GM18951 (cell line): Measurements from ENCODE around the gene METTL24.
"Not testable (repeated sequence)": the region's sequence is repeated elsewhere in the genome, so short reads cannot be mapped to it uniquely, and the experiment has no call there.

Source experiments
- POLR2A ChIP-seq: IDR thresholded peaks from 4 replicates; pipeline ENCODE4 v1.6.1; 2011; ENCODE audit warnings: mild to moderate bottlenecking; ENCODE audit not compliant: insufficient read length, insufficient read depth; ENCODE audit errors: extremely low read depth
- in situ Hi-C: fragments of 300-500 bp; cut with MboI; formaldehyde crosslinking; loops from one replicate; pipeline ENCODE4 v1.12.0; 2022; ENCODE audit warnings: low sequenced_read_pairs, mixed read lengths, inconsistent platforms; ENCODE audit not compliant: unreplicated experiment

The METTL24 gene

GRCh38 chr6:110325197-110325596, 33.0 kb downstream of the METTL24 start:
- TF ChIP-seq POLR2A: no peak
- in situ Hi-C loops: no loop called here

DNA sequence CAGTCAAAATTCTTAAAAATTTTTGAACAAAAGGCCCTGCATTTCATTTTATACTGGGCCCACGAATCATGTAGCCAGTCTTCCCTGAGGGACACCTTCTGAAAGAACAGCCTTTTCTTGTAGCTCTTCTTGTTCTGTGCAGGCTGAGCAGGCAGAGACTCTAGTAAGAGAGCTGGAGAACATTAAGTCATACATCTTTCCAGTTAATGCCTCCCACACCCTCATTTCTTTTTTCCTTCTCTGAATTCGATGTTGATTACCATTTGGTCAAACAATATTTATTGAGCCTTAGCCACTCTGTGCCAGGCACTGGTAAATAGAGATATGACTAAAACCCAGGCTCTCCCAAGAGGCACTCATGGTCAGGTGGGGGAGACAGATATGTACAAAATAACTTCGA, 33.6 kb downstream of the METTL24 start:
- no peak for TF ChIP-seq POLR2A
- in situ Hi-C loops: no loop called here

DNA sequence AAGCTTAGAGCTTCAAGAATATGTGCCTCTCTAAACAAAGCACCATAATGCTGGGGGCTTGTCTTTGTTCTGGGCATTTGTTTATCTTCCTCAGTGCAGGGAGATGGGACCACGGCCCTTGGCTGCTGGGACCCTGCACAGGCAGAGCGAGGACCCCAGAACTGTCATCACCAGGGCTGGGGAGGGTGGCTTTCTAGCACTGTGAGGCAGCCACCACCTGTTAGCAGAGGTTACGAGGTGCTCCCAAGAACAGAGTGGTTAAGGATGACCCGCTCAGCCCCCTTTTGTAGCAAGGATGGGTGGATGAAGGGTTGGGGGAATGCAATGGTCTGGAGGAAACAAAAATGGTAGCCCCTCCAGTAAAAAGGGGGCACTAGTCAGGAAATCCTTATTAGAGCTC, 34.9 kb downstream of the METTL24 start:
- TF ChIP-seq POLR2A: no peak
- in situ Hi-C loops: no loop called here

DNA sequence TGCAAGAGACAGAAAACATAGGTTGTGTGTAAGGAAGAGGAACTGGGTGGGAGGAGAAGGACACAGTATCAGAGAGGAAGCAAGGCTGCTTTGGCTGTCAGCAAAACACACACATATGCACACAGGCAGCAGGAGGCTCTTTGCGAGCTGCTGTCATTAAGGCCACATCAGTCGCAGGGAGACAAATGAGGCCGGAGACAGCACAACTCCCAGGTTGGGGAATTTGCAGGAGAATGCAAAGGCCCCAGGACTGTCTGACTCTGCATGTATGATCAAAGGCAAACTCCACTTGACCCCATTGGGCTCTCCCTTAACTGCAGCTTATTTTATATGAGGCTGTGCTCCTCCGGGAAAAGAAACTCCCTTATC, 35.3 kb downstream of the METTL24 start:
- TF ChIP-seq POLR2A: no peak
- in situ Hi-C loops: no loop called here

GRCh38 chr6:110322151-110322873, 35.8 kb downstream of the METTL24 start:
- in situ Hi-C loops: no loop called here
- TF ChIP-seq POLR2A: no peak

DNA sequence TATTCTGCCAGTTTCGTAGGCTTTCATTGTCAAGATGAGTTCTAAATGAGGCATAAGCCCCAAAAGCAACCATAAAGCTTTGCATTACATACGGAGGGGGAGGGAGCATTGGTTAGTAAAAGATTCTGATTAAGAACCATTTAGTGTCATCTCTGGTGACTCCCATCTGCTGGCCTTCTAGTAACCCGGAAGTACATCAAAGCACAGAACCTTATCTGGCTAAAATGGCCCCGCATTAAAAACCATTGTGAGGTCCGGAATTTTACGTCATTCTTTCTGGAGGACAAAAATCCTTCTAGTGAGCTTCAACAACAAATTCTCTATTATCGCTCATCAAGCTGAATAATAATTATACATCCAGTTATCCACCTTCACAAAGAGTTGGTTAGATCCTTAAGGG, 37.8 kb downstream of the METTL24 start:
- TF ChIP-seq POLR2A: no peak
- in situ Hi-C loops: no loop called here

- in situ Hi-C loops: no loop called here
- no peak for TF ChIP-seq POLR2A
Measured at GRCh38 chr6:110319843-110320242, 38.3 kb downstream of the METTL24 start.

DNA sequence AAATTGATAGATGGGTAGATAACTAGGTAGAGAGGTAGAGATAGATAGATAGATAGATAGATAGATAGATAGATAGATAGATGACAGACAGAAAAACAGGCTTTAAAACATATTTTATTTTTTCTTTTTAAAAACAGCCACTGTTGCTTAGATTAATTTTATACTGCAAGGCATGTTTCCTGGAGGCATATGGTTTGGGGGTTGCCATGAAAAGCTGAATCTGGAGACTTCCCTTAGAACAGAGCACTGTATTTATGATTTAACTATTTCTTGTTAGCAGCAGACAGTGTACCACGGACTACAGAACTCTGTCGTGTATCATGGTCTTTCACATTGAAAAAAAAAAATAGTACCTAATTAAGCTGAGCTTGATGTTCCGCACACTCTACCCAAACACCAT, 38.8 kb downstream of the METTL24 start:
- no peak for TF ChIP-seq POLR2A
- in situ Hi-C loops: no loop called here

- no peak for TF ChIP-seq POLR2A
- in situ Hi-C loops: no loop called here
Measured at GRCh38 chr6:110318971-110319370, 39.2 kb downstream of the METTL24 start.

- no peak for TF ChIP-seq POLR2A
- in situ Hi-C loops: no loop called here
Measured at GRCh38 chr6:110317646-110318045, 40.5 kb downstream of the METTL24 start.

- in situ Hi-C loops: no loop called here
- TF ChIP-seq POLR2A: no peak
Measured at GRCh38 chr6:110317189-110317588, 41.0 kb downstream of the METTL24 start.

GRCh38 chr6:110315869-110316398, 42.2 kb downstream of the METTL24 start:
- in situ Hi-C loops: no loop called here
- no peak for TF ChIP-seq POLR2A

DNA sequence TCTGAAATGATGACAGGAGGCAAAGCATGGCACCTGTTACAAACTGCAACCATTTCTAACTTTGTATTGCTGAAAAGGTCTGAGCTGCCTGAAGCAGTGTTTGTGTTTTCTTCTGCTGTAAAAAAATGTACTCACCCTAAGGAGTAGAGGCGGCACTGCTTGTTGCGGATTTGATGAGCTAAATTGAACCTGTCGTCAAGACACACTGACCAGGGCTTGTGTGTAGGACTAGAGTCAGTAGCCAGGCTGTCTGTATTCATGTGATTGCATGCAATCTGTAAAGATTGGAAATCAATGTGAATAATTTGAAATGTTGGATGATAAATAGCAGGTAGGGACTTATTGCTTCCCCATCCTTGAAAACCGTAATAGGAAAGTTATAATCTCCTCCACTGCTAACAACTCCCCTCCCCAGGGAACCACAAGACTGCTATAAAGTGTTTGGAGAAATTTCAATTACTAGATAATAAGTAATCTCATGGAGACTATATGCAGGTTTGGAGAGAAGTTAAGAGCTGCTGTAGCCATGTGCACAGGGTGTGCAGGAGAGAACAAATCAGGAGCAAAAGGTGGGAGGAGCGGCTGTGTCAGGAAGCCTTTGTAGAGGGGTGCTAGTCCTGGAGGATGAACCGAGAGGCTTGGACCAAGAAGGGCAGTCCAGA, 42.8 kb downstream of the METTL24 start:
- TF ChIP-seq POLR2A: no peak
- in situ Hi-C loops: no loop called here

DNA sequence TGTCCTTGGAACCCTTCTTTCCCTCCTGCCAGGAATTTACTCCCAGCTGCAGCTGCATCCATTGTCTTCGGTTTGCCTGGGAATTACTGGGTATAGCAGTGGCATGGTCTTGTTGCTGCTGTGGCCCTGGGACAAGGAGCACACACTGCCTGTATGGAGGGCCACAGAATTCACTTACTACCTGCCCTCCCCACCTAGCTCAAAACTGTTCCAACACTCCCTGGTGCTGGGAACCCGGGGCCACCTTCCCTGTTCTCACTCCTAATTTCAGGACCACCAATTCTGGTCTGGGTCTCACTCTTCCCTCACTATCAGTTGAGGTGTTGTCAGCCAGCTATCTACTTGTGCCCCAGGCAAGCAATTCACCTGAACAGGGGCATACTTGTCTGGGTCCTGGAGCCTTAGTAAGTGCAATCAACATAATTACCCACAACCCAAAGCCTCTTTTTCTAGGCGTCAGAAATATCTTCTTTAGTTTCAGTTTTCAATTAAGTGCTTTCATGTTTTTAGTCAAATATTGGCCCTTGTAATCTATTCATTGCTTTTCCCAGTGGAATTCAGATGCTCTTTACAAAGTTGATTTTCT, 47.2 kb downstream of the METTL24 start:
- in situ Hi-C loops: no loop called here
- TF ChIP-seq POLR2A: no peak

DNA sequence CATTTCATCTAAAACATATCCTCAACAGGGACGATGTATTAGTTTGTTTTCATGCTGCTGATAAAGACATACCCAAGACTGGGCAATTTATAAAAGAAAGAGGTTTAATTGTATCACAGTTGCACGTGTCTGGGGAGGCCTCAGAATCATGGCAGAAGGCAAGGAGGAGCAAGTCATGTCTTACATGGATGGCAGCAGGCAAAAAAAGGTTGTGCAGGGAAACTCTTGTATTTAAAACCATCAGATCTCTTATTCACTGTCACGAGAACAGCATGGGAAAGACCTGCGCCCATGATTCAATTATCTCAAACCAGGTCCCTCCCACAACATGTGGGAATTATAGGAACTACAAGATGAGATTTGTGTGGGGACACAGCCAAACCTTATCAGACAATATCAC, 48.7 kb downstream of the METTL24 start:
- in situ Hi-C loops: not testable (repeated sequence)
